Psoas muscle (tissue), 8 donors: Measurements from ENCODE around the gene APOBR. TPM values are rescaled to one million over a fixed set of nuclear protein-coding genes. Genes with fewer than 3 reads are reported as not detected.
"Not testable (repeated sequence)": the region's sequence is repeated elsewhere in the genome, so short reads cannot be mapped to it uniquely, and the experiment has no call there.

ENCODE experiments used
- ATAC-seq, 4 donors: fragments of 200-7000 bp; cut with Tn5 transposase; one replicate each; pipeline ENCODE4 v1.9.1; 2020; ENCODE audit warnings: moderate library complexity in 3 of 4, mild to moderate bottlenecking in 2 of 4
- DNase-seq, 2 donors: peaks; one replicate each; pipeline ENCODE4 v3.0.0-alpha.2; 2020
- H3K27ac ChIP-seq: fragments of 200-600 bp; one replicate; pipeline ENCODE4 v1.8.0; 2022
- H3K27me3 ChIP-seq, 3 donors: fragments of 200-600 bp in 1 of 3; one replicate each; pipeline versions ENCODE4 v1.6.1 to v1.8.0; 2013 to 2022; ENCODE audit warnings: low read length in 2 of 3, mild to moderate bottlenecking in 2 of 3, moderate library complexity in 1 of 3; ENCODE audit not compliant: insufficient read depth in 3 of 3
- H3K36me3 ChIP-seq, 2 donors: fragments of 200-600 bp in 1 of 2; one replicate each; pipeline versions ENCODE4 v1.6.1 to v1.8.0; 2013 to 2022; ENCODE audit warnings: low read depth in 1 of 2, mild to moderate bottlenecking in 1 of 2, moderate library complexity in 1 of 2; ENCODE audit not compliant: insufficient read depth in 1 of 2
- H3K4me1 ChIP-seq: fragments of 200-600 bp; one replicate; pipeline ENCODE4 v1.8.0; 2022
- H3K4me3 ChIP-seq: fragments of 200-600 bp; one replicate; pipeline ENCODE4 v1.8.0; 2022; ENCODE audit warnings: mild to moderate bottlenecking
- H3K9me3 ChIP-seq: fragments of 200-600 bp; one replicate; pipeline ENCODE4 v1.8.0; 2022
- CTCF ChIP-seq: fragments of 200-600 bp; IDR thresholded peaks from one replicate; pipeline ENCODE4 v1.8.0; 2022; ENCODE audit warnings: antibody characterized with exemption
- WGBS, 3 donors: extraction: QIAGEN DNeasy Blood & Tissue Kit; methylation state at CpG; one replicate each; pipeline versions ENCODE4 v1.1.6 to v1.1.7; 2013; 5-methylcytosine and 5-hydroxymethylcytosine counted together
- intact Hi-C, 2 donors: fragments of 100-400 bp; cut with DNase I; formaldehyde crosslinking; loops; one replicate each; pipeline versions ENCODE4 v1.11.0 to v1.14.2; 2022
- polyA plus RNA-seq, 3 donors: library from polyadenylated mRNA; stranded (reverse); fragments of 200-250 nt; gene quantifications; one replicate each; pipeline ENCODE4 v1.2.3, GENCODE V29; 2013
- total RNA-seq, 4 donors: library from RNA; stranded (reverse); fragmentation: NEBNext Ultra II Directional in 2 of 4; extraction: Animal tissue kit (Norgen Biotek cat#: 25700) in 2 of 4; gene quantifications; one replicate each; pipeline versions ENCODE4 v1.2.1 to v1.2.4, GENCODE V29; 2021 to 2023
- donor health status: healthy with polysubstance abuse.
- donor health status: DM: no; HTN: no; CAD: no; lungs with moderate emphysema.
- donor health status: Bipolar disorder and iron deficiency.
- donor health status: healthy.
- donor health status: DM: yes; HTN: yes; CAD: no.
- donor health status: DM: no; HTN: no; CAD: no.
- donor health status: DM: no; HTN: no; CAD: no.
- donor health status: DM: yes; HTN: yes; CAD: no.

The APOBR gene
- total and polyA plus RNA-seq, 7 donors, result 0.14 to 0.59 (median 0.34) TPM

- intact Hi-C loops, result no loop called here
- DNase-seq, result no peak
- 65 to 74% (median 67%) methylated on average over 7 of the region's 7 CpGs for WGBS, 3 donors
- H3K36me3 ChIP-seq, result no peaks in the 10 kb centered on the region
- peaks cover 19% of the 10 kb centered on the region for H3K4me1 ChIP-seq
- peak overlapping the region; percentile 25 for H3K4me3 ChIP-seq
- H3K27ac ChIP-seq, result peak overlapping the region; percentile 71
- TF ChIP-seq CTCF, result no peak
- peak in 1 of 4 donors; percentile 9 for ATAC-seq
- no peaks in the 10 kb centered on the region for H3K9me3 ChIP-seq
- H3K27me3 ChIP-seq, result no peaks in the 10 kb centered on the region
Observed at GRCh38 chr16:28543072-28543471, 48.6 kb downstream of the APOBR start.

GRCh38 chr16:28544998-28545397 lies 50.6 kb downstream of the APOBR start:
- H3K9me3 ChIP-seq, result no peaks in the 10 kb centered on the region
- 84 to 91% (median 85%) methylated on average over 3 of the region's 3 CpGs for WGBS, 3 donors
- no peak overlapping the region for H3K27ac ChIP-seq
- no peak for TF ChIP-seq CTCF
- no peaks in the 10 kb centered on the region for H3K27me3 ChIP-seq
- no peak for ATAC-seq
- intact Hi-C loops, result no loop called here
- no peak overlapping the region for H3K4me3 ChIP-seq
- H3K36me3 ChIP-seq, result no peaks in the 10 kb centered on the region
- DNase-seq, result no peak
- H3K4me1 ChIP-seq, result peaks cover 10% of the 10 kb centered on the region

GRCh38 chr16:28545964-28546363 lies 51.5 kb downstream of the APOBR start:
- DNase-seq, H3K9me3 ChIP-seq, H3K27ac ChIP-seq, H3K4me3 ChIP-seq, intact Hi-C loops, H3K27me3 ChIP-seq, ATAC-seq, H3K36me3 ChIP-seq, H3K4me1 ChIP-seq: not testable (repeated sequence)
- WGBS, 3 donors, result 84 to 90% (median 90%) methylated on average over 7 of the region's 7 CpGs

- Histone ChIP-seq H3K9me3 (no peaks in the 10 kb centered on the region), H3K4me3 (no peak overlapping the region), H3K4me1 (peaks cover 9% of the 10 kb centered on the region), H3K27ac (no peak overlapping the region), H3K27me3 (no peaks in the 10 kb centered on the region), H3K36me3 (no peaks in the 10 kb centered on the region)
- WGBS, 3 donors, result 85% methylated on average over 7 of the region's 7 CpGs
- intact Hi-C loops, result no loop called here
- DNase-seq (no peak), ATAC-seq (no peak)
- no peak for TF ChIP-seq CTCF
Observed at GRCh38 chr16:28546626-28547025, 52.2 kb downstream of the APOBR start.

GRCh38 chr16:28548306-28548802 lies 53.9 kb downstream of the APOBR start:
- no peak for TF ChIP-seq CTCF
- intact Hi-C loops, result no loop called here
- no peak for ATAC-seq
- Histone ChIP-seq H3K27me3 (no peaks in the 10 kb centered on the region), H3K4me1 (peaks cover 2% of the 10 kb centered on the region), H3K36me3 (no peaks in the 10 kb centered on the region), H3K9me3 (no peaks in the 10 kb centered on the region), H3K4me3 (no peak overlapping the region), H3K27ac (no peak overlapping the region)
- 63 to 72% (median 69%) methylated on average over 14 of the region's 14 CpGs for WGBS, 3 donors
- no peak for DNase-seq

Other genes starting within 250 kb of the APOBR start
- 10 to 100 TPM in 2 of 4 donors, 1 to 10 TPM in 2; 2.5 to 20.6 (median 9.2) TPM for gene SBK1, start 202.1 kb upstream of the APOBR start, total RNA-seq
- 1 to 10 TPM; 1.3 to 5.3 (median 1.9) TPM for gene SBK1, start 202.1 kb upstream of the APOBR start, polyA plus RNA-seq
- gene NPIPB6, start 131.1 kb upstream of the APOBR start, total RNA-seq, result 1 to 10 TPM in 1 of 4 donors, under 1 TPM in 2, not detected in 1; 0.76 to 1.5 (median 0.84) TPM
- gene NPIPB6, start 131.1 kb upstream of the APOBR start, polyA plus RNA-seq, result under 1 TPM; 0.17 to 0.68 (median 0.38) TPM
- 100 to 1,000 TPM in 2 of 4 donors, 10 to 100 TPM in 2; 25.5 to 126 (median 94.2) TPM for gene EIF3CL, start 90.8 kb upstream of the APOBR start, total RNA-seq
- gene EIF3CL, start 90.8 kb upstream of the APOBR start, polyA plus RNA-seq, result 100 to 1,000 TPM in 1 of 3 donors, 10 to 100 TPM in 2; 60.6 to 130 (median 84.5) TPM
- gene NPIPB7, start 22.3 kb upstream of the APOBR start, total RNA-seq, result under 1 TPM in 1 of 4 donors, not detected in 3; 0.20 TPM
- gene NPIPB7, start 22.3 kb upstream of the APOBR start, polyA plus RNA-seq, result under 1 TPM in 1 of 3 donors, not detected in 2; 0.04 TPM
- gene CLN3, start 2.6 kb upstream of the APOBR start, total RNA-seq, result 10 to 100 TPM; 10.8 to 15.3 (median 14.0) TPM
- gene CLN3, start 2.6 kb upstream of the APOBR start, polyA plus RNA-seq, result 10 to 100 TPM; 15.4 to 29.3 (median 18.3) TPM
- not detected for gene IL27, start 12.2 kb downstream of the APOBR start, total RNA-seq
- gene IL27, start 12.2 kb downstream of the APOBR start, polyA plus RNA-seq, result under 1 TPM in 1 of 3 donors, not detected in 2; 0.10 TPM
- gene NUPR1, start 44.3 kb downstream of the APOBR start, total RNA-seq, result 100 to 1,000 TPM in 1 of 4 donors, 10 to 100 TPM in 3; 23.7 to 139 (median 34.9) TPM
- gene NUPR1, start 44.3 kb downstream of the APOBR start, polyA plus RNA-seq, result 100 to 1,000 TPM in 1 of 3 donors, 10 to 100 TPM in 2; 40.9 to 141 (median 63.2) TPM
- gene SGF29, start 59.3 kb downstream of the APOBR start, total RNA-seq, result 10 to 100 TPM; 20.5 to 48.3 (median 25.9) TPM
- 10 to 100 TPM; 22.3 to 47.4 (median 29.4) TPM for gene SGF29, start 59.3 kb downstream of the APOBR start, polyA plus RNA-seq
- gene SULT1A2, start 102.4 kb downstream of the APOBR start, total RNA-seq, result 1 to 10 TPM in 1 of 4 donors, under 1 TPM in 2, not detected in 1; 0.34 to 1.5 (median 0.52) TPM
- gene SULT1A2, start 102.4 kb downstream of the APOBR start, polyA plus RNA-seq, result under 1 TPM in 2 of 3 donors, not detected in 1; 0.09 to 0.34 TPM
- gene SULT1A1, start 115.4 kb downstream of the APOBR start, total RNA-seq, result 10 to 100 TPM in 3 of 4 donors, 1 to 10 TPM in 1; 8.1 to 22.8 (median 13.4) TPM
- 1 to 10 TPM; 2.8 to 6.3 (median 3.5) TPM for gene SULT1A1, start 115.4 kb downstream of the APOBR start, polyA plus RNA-seq
- gene NPIPB8, start 143.4 kb downstream of the APOBR start, total RNA-seq, result under 1 TPM in 1 of 4 donors, not detected in 3; 0.78 TPM
- gene NPIPB8, start 143.4 kb downstream of the APOBR start, polyA plus RNA-seq, result not detected
- gene EIF3C, start 216.8 kb downstream of the APOBR start, total RNA-seq, result 100 to 1,000 TPM; 434 to 640 (median 556) TPM
- 100 to 1,000 TPM; 344 to 676 (median 345) TPM for gene EIF3C, start 216.8 kb downstream of the APOBR start, polyA plus RNA-seq